NCI-H2107 (cell line): ENCODE data around the gene NEK7.
"Not testable (repeated sequence)": the region's sequence is repeated elsewhere in the genome, so short reads cannot be mapped to it uniquely, and the experiment has no call there.

Source experiments
- DNase-seq: peaks from one replicate; lab custom pipeline; 2025; lab: John Stamatoyannopoulos, UW

Gene NEK7

DNA sequence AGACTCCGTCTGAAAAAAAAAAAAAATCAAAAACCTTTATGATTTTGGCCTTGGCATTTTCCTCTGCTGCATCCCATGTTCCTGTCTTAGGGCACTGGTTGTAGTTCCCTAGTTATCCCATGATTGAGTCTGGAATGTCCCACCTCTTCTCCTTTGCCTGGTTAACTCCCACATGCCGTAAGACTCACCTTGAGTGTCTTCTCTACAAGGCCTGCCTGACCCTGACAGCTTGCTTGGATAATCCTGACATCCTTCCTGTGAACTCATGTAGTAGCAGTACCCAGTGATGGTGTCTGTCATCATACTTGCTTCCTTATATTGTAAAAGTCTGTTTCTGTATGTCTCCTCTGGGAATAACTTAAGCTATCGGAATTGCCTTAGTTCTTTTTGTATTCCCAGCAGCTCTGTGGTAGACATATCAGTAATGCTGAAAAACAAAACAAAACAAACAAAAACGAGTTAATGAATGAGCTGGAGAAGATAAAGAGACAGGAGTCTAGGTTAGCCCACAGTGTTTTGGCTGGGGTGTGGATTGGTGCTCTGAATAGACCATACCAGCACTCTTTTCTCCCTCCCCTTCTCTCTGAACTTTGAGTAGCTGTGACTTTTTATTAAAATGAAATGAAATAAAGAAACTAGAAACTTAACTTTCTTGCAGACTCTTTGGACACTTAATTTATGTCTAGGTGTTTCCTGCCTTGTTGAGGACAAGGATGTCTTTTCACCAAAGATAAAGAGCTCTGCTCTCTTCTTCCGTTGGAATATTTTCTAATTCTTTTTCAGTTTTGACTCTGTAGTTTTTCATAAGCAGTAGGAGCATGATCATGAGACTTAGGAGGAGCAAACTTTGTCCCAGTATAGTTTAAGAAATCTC lies 15.1 kb downstream of the NEK7 start:
- DNase-seq: no peak

DNA sequence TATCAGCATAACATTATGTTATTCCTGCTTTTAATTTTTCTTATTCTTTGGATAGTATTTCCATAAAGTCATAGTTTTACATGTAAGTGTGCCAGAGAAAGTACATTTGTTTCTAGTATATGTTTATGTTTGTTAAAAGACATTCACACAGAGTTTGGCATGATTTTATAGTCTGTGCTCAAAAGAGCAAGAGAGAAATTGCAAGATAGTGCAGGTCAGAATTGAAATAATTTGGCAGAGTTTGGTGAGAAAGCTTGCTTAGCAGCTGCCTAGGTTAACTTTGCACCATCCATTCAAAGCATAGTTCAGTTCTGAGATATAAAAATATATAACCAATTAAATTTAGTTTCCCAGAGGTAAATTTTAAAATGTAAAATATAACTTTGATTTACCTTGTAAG lies 17.0 kb downstream of the NEK7 start:
- DNase-seq: no peak

DNA sequence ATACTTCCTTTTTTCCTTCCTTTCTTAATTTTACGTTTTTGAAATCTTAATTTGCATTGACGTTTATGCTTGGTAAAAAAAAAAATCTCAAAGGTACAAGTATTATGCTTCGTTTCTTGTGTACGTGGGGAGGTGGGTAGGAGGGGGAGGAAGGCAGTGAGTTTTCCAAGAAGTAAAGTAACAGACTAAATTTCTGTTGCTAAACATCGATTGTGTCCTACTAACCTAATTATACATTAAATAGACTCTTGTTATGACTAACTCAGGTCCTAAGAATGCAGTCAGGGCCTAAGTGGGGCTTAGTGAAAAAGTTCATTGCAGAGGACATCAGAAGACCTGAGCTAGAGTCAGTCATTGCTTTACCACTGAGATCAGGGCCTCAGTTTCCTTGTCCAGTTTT lies 17.5 kb downstream of the NEK7 start:
- no peak for DNase-seq

DNA sequence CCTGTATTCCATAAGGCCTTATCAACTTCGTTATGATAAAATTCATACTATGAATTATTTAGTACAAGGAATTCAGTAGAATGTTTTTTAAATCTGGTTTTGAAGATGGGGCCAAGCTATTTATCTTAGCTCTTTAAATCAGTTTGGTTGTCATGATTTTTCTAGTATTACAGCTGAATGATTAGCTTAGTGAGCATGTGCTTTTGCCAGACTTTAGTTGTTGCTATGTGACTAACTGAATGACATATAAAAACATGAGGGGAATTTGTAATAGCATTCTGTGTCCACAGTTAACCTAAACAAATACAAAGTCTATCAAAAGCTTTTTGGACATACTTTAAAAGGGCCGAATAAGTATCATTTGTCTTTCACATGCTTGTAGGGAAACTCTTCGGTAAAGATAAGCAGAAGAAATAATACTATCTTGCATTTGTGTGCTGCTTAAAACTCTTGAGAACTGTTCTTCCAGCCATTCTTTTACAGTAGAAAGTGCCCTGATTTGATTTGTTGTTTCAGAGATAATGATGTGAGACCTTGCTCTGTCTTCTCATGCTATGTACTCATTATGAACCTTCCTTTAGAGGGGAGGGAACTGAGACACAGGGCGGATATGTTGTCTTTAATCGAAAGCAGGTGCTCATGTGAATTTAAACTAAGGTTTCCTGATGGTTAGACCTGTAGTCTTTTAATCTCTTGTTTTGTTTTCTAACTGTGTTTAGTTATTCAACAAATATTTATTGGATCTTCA lies 18.8 kb downstream of the NEK7 start:
- DNase-seq: no peak

DNA sequence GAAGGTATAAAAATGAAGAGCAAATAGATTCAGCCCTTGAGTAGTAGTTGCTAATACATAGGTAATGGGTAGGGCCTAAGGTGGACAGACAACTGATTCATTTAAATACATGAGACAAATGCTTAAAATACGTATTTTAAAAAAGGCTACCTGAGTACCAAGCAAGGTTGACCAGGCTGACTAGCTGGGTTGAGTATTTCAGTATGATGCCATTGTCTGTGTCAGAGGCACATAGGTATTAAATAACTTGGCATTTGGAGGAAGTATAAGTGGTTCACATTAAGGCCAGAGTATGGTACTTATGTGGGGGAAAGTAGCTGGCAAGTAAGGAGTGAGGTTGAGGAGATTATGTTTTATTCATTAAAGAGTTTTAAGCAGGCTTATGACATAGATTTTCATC lies 19.4 kb downstream of the NEK7 start:
- DNase-seq: no peak

DNA sequence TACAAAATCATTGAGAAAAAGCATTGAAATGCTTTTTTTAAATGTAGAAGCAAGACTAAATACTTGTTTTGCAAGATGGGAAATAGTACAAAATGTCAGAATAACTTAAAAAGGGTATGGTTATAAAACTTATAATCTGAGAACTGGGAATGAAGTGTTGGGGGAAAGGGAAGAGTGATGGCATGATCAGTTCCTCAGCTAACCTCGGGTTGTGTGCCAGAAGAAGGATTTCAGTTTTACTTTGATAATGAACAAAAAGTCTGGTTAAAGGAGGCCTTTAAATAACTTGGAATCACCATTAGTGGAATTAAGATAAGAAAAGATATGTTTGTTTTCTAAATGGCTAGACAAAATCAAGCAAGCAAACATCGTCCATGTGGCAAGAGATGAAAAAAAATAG lies 20.7 kb downstream of the NEK7 start:
- DNase-seq: no peak

DNA sequence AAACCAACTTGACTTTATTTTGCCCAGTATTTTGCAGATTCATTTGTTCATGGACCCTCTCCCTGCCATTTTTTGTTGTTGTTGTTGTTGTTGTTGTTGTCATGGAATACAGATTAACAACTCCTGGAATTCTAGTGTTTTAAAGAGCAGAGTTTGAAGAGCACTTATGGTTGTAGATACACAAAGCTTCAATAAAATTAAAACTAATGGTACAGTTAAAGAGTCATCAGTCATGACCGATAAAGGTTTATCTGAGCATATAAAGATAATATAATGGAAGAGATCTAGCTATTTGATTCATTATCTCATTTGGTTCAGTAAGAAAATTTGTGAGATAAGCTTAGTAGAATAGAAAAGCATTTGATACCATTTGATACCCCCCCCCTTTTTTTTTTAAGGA lies 21.8 kb downstream of the NEK7 start:
- DNase-seq: no peak

DNA sequence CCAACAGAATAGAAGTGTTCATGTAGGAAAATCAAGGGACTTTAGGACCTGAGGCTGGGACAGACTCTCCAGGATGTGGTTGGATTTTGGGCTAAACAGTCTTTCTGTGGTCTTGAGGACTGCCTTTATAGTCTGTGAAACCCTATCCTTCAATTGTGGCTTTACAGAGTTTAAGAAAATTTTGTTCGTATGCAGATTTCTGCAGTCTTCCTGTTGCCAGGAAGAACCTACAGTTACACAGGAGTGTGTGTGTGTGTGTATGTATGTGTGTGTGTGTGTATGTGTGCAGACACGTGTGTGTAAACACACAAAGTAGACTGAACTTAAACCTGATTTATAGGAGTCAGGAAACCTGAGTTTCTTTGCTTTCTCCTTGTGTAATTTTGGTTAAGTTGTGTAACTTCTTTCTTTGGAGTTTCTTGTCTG lies 22.8 kb downstream of the NEK7 start:
- DNase-seq: peak; percentile 38

DNA sequence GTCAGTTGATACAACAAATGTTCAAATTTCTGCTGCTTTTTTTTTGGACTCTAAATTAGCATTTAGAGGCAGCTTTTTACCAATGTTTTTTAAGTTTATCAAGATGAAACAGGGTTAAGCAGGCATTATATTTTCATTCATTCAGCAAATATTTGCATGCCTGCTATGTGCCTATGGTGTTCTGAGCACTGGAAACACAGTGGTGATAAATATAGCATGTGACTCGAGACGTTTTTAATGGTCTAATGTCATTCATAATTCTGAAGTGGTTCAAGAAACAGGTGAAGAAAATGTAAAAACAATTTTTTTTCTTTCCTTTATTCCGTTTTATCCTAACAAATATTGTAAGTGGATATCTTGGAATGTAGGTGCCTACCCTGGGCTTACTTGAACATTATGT lies 26.8 kb downstream of the NEK7 start:
- DNase-seq: no peak

DNA sequence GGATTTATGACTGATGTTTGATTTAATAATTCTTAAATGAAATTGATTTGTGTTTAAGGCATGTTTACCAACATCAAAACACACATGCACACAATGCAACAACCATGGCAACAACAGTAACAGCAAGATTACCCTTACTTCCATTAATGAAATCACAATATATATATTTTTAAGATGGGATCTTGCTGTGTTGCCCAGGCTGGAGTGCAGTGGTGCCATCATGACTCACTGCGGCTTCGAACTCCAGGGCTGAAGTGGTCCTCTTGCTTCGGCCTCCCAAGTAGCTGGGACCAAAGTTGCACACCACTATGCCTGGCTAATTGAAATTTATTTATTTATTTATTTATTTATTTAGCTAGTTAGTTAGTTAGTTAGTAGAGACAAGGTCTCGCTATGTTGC lies 27.7 kb downstream of the NEK7 start:
- no peak for DNase-seq

DNA sequence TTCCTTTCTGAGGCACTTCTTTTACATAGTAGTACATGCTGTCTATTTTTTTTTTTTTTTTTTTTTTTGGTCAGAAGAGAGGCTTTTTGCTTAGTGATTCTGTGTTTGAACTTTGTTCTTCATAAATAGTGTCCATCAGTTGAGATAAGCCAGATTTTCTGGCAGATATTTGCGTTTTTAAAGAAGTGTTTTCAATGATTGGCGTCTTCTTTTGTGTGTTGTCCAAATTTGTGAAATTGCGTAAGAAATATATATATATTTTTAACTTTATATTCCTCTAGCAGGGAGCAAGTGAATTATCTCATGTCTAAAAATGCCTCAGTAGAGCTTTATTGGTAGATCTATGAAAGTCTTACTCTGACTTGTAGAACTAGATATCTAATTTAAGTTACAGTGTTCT lies 28.3 kb downstream of the NEK7 start:
- no peak for DNase-seq

DNA sequence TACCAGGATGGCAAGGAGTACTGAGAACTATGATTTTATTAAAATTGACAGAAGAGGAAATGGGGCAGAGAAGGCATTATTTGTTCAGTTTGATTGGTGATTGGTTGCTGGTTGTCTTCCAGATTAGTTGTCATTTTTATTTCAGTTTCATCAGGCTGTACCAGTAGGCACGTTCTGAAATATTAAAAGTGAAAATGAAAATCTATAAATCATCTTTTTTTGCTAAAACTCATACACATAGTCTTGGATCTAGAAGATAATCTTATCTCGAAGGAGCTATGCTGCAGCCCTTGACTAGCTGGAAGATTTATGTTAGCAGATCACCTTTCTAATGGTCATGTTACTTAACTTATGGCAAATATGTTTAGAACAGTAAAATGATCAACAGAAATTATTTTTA lies 29.0 kb downstream of the NEK7 start:
- DNase-seq: no peak

DNA sequence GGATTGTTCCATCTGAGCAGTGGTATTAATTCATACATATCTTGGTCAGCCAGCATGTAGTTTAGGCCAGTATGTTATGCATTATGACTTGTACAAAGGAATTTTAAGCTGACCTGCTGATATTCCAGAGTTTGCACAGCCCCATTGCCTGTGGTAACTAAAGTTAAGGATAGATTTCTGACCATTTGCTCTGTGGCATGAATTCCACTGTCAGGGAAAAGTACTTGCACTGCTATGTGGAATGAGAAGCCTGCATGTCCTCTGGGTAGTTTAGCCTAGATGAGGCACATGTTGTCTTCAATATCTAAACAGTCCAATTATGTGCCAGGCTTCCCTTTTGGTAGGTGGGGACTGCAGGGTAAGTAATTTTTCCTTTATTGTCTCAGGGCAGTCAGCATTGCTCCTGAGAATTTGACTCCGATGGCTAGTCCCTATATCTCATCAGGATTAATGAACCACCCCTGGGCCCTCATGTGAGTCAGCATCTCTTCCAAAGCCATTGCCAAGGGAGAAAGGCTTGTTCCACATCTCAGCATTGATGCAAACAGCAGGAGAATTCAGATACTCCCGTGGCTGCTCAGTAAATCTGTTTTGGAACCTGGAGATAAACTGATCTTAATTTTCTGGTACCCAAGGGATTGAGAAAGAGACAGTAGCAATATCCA lies 30.2 kb downstream of the NEK7 start:
- DNase-seq: no peak

DNA sequence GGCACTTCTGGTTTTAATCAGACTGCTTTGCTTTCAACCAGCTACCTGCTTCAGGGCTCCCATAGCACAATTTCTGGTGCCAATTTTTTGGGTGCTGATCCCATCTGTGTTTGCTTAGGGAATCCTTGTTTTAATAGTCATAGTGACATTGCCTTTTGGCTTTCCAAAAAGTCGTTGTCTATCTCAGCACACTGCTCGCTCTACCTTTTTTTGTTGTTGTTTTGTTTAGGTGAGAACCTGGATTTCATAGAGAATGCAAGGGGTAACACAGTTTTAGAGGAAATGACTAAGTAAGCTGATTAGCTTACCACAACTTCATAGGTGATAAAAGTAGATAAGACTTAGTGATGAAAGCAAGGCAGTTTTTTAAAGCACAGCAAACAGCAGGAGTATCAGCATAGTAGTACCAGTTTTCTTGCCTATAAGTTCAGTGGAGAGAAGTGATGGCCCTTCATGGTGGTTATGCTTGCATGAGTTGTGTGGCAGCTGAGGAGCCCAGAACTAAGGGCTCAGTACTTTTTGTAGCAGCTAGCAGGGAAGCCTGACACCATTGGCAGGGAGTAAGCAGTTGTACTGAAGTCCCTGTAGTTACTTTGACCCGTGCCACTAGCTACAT lies 31.3 kb downstream of the NEK7 start:
- DNase-seq: no peak

DNA sequence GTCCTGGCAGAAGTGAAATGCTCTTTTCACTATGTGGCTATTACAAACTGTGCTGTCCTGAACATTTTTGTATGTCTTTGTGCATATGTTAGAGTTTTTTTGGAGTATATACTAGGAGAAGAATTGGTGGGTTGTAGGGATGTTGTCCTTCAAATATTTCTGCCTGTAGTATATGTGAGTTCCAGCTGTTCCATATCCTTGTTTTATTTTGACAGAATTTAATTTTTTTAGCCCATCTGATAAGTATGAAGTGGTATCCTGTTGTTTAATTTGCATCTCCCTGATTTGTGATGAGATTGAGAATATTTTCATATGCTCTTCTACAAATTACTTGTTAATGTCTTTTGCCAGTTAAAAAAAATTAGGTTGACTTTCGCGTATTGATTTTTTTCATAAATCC lies 34.3 kb downstream of the NEK7 start:
- no peak for DNase-seq

DNA sequence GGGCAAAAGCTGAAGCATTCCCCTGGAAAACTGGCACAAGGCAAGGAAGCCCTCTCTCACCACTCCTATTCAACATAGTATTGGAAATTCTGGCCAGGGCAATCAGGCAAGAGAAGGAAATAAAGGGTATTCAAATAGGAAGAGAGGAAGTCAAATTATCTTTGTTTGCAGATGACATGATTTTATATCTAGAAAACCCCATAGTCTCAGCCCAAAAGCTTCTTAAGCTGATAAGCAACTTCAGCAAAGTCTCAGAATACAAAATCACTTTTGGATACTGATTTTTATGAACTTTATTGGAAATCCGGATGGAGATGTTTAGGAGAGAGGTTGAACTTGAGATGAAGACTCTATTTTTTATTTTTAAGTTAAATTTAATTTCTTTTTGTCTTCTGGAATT lies 37.1 kb downstream of the NEK7 start:
- DNase-seq: not testable (repeated sequence)

DNA sequence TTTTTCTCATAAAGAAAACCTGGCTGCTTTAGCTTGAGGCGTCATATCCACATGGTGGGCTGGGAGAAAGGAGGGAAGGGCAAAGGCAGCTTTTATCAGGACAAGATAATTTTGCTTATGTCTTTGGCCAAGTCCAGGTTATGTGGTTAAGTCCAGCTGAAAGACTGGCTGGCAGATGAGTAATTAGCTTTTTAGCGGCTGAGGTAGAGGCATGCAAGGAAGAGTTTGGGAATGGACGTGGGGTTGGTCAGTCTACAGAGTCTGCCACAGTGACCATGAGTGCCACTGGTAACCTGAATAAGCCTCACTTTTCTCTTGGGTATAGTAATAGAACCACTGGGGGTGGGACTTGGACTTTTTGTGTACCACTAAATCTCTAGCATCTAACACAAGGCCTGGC lies 39.8 kb downstream of the NEK7 start:
- DNase-seq: no peak

DNA sequence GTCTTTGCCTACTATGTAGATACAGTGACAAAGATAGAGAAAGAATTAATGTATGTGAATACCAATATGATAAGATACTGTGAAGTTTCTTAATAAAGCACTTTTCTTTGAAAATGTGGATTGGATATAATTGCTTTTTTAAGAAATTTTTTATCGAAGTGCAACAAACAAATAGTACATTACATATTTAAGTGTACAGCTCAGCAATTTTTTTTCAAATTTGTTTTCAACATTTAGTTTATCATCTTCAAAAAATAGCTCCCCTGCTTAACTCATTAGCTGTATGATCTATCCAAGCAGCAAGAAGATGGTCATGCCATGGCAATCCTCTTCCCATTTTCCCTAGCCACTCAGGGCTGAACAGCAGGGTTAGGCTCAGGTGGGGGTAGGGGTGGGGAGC lies 40.5 kb downstream of the NEK7 start:
- no peak for DNase-seq

DNA sequence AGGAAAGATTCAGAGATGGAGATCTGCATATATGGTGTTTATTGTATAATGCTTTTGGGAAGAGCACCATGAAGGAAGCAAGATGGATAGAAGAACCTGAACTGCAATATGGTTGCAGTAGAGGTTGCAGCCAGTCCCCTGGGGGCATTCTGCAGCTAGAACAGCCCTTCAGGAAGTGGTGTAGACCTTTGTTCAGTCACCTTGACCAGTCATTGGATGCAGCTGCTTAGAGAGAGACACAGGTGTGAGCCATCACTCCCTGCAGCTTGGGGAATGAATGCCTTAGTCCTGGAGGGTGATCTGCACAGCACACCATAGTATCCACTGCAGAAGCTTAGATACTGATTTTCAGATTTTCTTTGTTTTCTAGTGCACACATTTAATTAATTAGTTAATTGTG lies 42.3 kb downstream of the NEK7 start:
- DNase-seq: no peak

DNA sequence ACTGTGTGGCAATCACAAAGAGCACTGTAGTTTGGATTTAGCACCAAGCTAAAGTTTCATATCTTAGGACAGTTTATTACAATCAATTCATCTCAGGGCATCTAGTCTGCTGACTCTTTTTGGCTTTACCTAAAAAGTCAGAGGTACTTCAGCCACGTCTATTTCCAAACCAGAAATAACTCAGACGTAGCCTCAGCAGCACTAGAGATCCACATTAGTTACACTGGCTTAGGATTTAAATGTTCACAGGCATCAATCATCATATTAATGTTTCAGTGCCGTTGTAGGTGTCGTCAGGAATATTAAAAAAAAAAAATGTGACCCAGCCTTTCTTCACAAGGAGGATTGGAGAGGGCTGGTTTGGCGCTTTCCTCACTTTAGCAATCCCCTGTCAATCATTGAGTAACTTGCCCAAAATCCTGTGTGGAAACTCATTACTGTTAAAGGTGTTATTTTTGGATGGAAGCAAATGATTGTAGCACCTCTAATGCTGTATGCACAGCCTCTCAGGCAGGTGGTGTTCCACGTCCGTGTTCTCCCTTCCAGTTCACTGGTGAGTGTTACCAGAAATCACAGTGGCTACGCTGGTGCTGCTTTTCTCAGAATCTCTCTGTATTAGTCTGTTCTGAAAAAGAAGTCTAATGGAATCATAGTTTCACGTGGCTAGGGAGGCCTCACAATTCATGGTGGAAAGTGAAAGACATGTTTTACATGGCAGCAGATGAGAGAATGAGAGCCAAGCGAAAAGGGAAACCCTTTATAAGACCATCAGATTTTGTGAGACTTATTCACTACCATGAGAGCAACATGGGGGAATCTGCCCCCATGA lies 45.4 kb downstream of the NEK7 start:
- DNase-seq: no peak

DNA sequence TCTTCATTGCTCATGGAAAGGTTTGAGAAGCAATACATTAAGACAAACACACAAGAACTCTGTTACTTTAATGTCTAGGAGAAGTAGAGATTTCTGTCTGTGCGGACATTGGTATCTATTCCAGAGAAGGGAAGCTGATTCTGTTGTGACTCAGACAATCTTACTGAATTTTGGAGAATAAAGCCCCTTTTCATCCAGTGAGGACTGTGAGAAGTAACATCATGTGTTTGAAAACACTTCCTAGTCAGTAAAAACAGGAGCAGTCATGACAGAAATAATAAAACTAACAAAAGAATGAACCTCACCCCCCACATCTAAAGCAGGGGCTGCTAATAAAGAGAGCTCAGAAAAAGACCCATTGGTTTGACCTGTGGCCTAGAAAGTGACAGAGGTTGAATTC lies 46.6 kb downstream of the NEK7 start:
- DNase-seq: no peak
